Left renal cortex interstitium (tissue), 4 donors: ENCODE measurements around the gene SH3BP1. TPM values are rescaled to one million over a fixed set of nuclear protein-coding genes. Genes with fewer than 3 reads are reported as not detected.
A peak's percentile ranks its signal among the peaks of the same experiment; 100 is the strongest.
"Not testable (repeated sequence)": the region's sequence is repeated elsewhere in the genome, so short reads cannot be mapped to it uniquely, and the experiment has no call there.

Experiments
- DNase-seq, 4 donors: peaks; one replicate each; pipeline ENCODE4 v3.0.0-alpha.2; 2013; ENCODE audit warnings: low read depth in 4 of 4, low spot score in 2 of 4, missing footprints in 1 of 4
- polyA plus RNA-seq, 4 donors: library from polyadenylated mRNA; unstranded; fragments of 120-200 nt; gene quantifications; one replicate each; pipeline ENCODE4 v1.2.1, GENCODE V29; 2013; ENCODE audit not compliant: insufficient read length in 4 of 4

The SH3BP1 gene
- polyA plus RNA-seq, 4 donors: 19.8 to 24.8 (median 22.3) TPM

DNA sequence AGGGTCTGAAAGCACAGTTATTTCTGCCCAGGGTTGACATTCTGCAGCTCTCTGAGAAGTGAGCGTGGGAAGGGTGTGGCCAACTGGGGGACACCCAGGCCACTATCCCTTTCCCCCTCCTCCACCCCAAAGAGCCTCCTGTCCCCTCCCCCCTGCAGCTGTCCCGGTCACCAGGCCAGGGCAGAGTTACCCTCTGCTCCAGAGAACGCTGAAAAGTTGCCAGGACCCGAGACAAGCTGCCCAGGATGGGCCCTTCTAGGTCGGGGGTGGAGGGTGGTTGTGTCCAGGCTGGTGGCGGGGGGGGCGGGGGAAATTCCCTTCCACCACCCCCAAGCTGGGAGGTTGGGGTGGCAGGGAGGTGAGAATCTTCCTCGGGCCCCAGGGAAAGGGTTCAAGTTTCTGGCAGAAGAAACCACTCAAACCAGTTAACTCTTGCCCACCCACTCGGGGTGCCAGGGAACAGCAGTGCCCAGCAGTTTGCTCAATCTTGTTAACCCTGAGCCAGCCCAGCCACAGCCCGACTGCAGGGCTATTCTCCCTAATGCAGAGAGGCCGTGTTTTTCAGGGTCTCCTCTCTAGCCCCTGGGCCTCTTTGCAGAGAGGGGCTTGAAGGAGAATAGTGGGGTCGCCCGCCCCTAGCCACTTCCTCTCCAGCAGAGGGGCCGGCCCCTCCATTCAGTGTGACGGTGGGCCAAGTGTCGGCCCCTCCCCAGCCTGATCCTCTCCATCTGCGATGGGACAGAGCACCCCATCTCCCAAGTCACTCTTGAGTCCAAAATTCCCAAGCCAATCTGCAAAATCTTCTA, 36.7 kb downstream of the SH3BP1 start:
- no peak for DNase-seq

DNA sequence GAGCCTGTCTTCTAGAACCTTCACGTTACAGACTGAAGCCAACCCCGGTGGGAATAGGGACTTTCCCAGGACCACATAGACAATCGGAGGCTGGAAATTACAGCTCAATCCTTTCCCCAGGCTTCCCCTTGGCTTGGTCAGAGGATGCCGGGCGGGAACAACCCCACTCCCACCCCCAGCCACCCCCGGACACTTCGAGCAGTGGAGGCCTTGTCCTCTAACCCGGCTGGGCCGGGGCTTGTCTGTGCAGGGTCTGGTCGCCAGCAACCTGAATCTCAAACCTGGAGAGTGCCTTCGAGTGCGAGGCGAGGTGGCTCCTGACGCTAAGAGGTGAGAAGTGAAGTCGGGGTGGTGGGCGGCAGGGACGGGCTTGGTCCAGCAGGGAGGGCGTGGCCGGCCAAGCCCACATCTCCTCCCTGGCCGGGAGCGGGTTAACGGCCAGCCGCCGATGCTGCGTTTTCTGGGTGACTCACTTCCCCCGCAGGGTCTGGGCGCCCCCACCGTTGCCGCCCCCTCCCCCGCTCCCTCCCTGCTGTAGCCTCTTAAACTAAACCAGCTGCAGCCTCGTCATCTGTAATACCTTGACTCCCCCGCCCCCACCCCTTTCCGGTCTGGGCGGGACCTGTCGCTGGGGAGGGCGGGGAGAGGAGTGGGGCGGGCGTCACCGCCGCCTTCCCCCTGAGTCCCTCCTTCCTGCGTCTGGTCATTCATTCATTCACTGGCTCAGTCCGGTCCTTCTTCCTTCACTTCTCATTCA, 37.4 kb downstream of the SH3BP1 start:
- DNase-seq: peak in 1 of 4 donors; percentile 72

DNA sequence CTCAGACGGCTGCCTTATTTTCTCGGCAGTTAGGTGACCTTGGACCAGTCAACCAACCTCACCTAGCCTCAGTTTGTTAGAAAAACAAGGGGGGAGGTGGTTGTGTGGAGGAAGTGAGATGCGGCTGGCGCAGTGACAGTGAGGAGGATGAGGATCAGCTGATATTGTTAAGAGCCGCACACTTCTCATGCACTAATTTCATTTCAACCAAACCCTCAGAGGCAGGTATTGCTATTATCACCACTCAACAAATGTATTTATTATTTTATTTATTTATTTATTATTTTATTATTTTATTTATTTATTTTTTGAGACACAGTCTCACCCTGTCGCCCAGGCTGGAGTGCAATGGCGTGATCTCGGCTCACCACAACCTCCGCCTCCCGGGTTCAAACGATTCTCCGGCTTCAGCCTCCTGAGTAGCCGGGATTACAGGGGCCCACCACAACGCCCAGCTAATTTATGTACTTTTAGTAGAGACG, 38.1 kb downstream of the SH3BP1 start:
- DNase-seq: no peak

DNA sequence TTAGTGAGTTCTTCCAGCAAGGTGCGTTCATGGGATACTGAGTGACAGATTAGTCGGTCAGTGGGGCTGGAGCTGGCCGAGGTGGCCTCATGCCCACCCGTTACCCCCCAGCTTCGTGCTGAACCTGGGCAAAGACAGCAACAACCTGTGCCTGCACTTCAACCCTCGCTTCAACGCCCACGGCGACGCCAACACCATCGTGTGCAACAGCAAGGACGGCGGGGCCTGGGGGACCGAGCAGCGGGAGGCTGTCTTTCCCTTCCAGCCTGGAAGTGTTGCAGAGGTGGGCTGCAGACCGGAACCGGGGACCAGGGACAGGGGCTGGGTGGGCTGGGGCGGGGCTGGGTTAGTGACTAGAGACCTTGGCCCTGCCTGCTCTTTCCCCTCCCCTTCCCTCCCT, 38.9 kb downstream of the SH3BP1 start:
- no peak for DNase-seq

DNA sequence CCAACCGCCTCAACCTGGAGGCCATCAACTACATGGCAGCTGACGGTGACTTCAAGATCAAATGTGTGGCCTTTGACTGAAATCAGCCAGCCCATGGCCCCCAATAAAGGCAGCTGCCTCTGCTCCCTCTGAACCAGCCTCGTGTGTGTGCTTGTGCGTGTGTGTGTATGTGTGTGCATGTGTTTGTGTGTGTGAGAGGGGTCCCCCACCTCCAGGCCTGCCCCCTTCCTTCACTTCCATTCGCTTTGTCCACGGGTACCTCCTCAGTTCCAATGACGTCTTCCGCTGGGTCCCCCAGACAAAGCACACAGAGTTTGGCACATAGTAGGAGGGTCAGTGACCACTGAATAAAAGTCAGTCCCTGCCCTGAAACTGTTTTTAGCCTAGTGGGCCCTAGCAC, 40.2 kb downstream of the SH3BP1 start:
- DNase-seq: no peak

DNA sequence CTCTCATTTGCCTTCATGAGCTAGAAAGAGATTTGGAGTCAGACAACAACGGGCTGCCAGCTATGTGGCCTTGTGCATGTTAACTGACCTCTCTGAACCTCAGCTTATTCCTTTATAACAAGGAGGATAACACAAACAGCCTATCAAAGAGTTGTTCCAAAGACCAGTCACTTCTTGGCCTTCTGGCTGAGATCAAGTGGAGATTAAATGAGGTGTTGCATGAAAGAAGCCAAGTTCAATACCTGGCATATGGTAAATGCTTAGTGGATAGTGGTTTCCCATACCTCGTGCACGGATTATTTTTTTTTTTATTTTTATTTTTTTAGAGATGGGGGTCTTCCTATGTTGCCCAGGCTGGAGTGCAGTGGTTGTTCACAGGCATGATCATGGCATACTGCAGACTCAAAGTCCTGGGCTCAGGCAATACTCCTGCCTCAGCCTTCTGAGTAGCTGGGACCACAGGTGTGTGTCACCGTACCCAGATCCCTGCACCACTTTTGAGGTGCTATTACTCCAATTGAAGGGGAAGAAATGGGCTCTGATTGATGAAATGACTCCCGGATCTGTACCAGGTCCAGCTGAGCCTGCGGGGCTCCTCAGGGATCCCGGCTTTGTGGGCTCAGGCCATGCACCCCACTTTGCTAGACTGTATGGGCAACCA, 40.9 kb downstream of the SH3BP1 start:
- DNase-seq: no peak

DNA sequence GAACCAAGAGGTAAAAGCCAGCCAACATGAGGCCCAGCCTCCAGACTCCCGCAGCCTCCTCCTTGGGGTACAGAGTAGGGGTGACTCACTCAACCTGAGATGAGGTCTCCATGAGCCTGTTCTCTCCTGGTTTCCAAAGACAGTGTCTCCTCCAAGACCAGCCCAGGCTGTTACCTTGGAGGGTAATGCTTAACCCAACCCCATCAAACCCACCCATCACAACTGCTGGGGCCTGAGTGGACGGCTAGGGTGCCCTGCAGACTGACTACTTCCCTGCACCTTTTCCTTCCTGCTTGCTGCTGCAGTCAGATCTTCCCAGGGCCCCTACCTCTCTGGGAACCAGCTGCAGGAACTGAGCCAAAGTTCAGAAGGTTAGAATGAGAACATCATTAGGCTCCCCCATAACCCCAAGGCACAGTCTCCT, 41.5 kb downstream of the SH3BP1 start:
- DNase-seq: no peak

DNA sequence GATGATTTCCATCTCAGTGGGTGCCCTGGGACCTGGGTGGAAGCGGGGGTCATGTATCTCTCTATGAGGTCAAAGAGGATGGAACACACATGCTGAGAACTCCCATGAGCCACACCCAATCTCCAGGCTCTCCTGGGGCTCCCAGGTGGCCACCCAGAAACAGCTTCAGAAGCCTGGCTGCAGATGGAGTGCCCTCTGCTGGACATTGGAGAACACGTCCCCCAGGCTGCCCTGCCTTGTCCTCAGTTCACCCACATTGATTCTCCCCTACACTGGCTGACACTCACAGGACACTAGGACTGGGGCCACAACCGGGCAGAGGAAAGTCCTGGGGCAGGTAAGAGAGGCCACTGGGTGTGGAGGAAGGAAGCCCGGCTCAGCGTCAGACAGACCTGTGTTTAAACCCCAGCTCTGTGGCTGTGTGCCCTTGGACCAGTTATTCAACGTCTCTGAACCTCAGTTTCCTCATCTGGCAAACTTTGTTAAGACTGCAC, 42.1 kb downstream of the SH3BP1 start:
- no peak for DNase-seq

DNA sequence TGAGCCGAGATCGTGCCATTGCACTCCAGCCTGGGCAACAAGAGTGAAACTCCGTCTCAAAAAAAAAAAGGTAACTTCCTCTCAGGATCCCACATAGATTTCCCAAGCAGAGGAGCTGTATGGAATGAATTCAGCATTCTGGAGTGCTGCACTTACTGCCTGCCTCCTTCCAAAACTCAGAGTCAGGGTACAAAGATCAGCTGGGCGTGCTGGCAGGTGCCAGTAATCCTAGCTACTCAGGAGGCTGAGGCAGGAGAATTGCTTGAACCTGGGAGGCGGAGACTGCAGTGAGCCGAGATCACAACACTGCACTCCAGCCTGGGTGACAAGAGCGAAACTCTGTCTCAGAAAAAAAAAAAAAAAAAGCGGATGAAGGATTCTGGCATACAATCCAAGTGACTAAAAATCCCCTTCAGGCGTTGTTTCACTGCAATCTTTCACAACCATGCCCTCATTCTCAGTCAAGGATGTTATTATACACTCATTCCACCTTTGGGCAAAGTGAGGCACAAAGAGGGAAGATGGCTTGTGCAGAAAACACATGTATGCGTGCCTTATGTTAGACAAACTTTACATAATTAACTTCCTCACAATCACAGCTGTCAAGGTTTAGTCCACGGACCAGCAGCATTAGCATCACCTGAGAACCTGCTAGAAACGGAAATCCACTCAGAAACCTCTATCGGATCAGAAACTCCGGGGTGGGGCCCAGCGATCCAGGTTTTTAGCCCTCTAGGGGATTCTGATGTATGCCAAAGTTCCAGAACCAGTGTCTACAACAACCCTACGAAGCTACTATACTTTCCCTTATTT, 45.5 kb downstream of the SH3BP1 start:
- no peak for DNase-seq

DNA sequence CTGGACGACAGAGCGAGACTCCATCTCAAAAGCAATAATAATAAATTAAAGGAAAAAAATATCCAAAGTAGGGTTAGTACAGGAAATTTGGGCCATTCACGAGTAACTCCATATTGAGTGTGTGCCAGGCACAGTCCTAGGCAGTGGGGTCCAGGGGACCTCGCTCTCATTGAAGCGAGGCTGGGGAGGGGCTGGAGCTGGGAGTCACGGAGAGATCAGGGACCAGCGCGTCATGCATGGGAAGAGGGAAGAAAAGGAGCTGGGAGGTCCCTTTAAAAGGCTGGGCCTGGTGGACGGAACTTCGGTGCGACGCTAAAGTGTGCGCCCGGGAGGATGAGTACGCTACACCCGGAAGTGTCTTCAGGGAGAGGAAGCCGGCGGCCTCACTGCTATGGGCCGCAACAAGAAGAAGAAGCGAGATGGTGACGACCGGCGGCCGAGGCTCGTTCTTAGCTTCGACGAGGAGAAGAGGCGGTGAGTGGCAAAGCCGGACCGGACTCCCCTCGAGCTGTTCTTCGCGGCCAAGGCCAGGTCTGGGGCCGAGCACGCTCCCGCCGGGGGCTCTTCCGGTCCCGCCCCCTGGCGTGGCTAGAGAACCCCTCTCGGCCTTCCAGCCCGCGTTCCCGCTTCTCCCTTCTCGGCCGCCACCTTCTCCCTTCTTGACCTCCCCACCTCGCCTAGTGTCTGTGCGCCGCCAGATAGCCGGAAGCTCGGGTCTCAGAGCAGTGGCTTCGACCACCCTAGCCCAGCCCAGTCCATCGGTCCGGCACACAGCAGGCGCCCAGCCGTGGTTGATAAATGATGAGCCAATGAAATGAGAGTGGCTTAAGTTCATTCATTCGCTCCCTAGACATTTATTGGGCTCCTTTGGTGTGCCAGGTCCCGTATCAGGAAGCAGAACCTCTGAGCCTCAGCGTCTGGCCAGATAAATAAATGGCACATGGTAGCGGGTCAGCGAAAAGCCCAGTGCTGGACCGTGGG, 46.8 kb downstream of the SH3BP1 start, which contains the start of gene NOL12:
Gene NOL12 (plus strand): TSS at position 342 of the 981 bp plus-strand sequence. CDS start 50 bp downstream, at position 392.
- DNase-seq: peak; percentile 72 to 88 (median 84)

DNA sequence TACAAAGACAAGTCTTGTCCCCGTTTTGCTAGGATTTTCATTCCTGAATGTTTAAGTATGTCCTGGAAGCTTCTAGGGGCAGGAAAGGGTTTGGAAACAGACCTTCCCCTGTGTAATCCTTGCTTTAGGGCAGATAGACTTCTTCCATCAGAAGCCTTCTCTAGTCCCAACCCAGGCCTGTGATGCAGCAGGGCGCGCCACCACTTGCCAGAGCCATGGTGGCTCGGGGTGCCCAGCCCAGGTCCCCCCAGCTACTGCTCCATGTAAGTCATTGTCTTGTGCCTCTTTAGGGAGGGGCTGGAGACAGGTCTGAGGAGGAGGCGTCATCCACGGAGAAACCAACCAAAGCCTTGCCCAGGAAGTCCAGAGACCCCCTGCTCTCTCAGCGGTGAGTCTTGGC, 50.9 kb downstream of the SH3BP1 start:
- no peak for DNase-seq

DNA sequence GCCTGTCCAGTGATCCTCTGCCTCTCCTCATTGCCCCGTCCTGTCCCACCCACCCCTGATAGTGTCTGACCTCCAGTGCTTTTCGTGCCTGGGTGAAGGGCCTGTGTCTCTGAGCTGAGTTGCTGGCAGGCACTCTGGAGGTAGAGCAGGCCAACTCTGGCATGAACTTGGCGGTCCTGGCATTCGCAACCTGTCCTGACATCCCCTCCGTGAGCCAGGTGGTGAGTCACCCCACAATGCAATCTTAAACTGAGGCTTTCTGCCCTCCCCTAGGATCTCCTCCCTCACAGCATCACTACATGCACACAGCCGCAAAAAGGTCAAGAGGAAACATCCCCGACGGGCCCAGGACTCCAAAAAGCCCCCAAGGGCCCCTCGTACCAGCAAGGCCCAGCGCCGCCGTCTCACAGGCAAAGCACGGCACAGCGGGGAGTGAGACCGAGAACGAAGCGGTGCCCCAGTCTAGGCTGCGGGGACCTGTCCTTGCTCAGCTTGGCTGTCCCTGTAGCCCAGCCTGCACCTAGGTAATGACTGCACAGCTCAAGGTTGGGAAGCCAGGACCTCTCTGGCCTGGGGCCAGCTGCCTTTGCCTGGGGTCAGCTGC, 51.5 kb downstream of the SH3BP1 start:
- no peak for DNase-seq

DNA sequence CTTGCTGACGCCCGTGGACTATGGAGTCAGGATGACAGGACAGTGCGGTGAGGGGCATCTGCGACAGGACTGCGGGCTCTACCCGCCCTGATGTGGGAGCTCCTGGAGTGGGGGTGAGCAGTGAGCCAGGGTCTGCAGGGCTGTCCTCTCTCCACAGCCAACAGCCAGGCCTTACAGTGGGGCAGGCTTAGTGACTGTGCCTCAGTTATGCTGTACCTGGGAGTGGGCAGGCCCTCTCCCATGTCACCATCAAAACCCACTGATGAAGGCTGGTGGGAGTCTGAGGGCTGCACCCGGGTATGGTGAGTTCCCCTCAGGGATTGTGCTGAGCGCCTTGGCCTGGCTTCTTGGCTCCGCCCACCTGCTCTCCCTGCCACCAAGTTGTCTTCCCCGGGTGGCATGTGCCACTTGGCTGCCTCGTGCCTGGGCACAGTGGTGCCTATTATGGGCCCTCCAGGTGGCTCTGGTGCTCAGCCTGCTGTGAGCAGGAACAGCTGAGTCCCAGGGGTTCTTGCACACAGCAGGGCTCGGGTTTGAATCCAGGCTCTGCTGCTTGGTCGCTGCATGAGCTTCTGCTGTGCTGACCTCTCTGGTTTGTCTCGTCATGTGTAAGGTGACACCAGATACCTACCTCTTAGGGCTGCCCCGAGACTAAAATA, 53.3 kb downstream of the SH3BP1 start:
- DNase-seq: no peak

DNA sequence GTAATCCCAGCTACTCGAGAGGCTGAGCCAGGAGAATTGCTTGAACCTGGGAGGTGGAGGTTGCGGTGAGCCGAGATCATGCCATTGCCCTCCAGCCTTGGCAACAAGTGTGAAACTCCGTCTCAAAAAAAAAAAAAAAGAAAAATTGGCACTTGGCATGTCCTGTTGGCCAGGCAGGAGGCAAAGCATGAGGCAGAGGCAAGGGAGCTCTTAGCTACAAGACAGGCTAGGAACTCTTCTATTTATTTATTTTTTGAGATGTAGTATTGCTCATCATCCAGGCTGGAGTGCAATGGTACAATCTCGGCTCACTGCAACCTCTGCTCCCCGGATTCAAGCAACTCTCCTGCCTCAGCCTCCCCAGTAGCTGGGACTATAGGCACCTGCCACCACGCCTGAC, 54.7 kb downstream of the SH3BP1 start:
- DNase-seq: not testable (repeated sequence)

DNA sequence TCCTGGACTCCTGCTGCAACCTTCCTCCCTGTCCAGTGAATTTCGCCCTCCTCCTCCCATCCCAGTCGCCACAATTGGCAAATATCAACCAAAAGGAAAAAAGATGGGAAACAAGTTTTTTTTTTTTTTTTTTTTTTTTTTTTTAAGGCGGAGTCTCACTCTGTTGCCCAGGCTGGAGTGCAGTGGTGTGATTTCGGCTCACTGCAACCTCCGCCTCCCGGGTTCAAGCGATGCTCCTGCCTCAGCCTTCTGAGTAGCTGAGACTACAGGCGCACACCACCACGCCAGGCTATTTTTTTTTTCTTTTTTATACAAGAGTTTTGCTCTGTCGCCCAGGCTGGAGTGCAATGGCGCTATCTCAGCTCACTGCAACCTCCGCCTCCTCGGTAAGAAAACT, 56.8 kb downstream of the SH3BP1 start:
- DNase-seq: not testable (repeated sequence)

DNA sequence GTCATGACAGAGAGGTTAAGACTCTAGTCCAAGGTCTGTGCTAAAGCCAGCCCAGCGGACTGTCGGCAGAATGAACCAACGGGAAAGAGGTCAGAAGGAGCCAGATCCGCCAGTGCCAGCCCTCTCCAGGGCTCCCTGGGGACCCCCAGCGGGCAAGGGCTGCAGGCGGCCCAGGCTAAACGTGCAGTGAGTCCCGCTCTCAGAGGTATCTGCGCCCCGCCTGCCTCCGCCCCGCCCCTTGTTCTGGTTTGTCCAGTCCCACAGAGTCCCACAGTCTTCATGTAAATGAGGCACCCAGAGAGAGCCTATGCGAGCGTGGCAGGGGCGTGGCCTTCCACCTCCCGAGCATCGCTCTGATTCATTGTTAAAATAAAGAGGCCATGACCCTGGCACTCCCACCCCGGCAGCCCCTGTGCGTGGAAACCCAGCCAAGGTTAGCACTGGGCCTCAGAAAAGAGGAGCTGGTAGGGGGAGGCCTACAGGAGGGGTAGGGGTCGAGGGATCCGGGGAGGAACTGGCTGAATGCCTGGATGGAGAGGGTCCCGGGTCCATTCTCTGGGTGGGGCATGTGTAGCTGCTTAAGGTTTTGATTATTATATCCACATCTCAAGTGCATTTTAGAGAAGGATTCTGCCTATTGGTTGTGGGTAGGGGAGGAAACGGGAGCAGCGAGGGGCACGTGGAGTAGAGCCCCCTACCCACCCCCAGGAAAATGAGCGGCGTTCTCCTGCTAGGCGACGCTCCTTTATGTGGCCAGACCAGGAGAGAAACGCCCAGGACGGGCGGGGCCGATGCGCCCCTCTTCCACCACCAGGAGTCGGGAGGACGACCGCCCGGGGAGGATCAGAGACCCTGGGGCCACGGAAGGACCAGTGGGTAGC, 57.4 kb downstream of the SH3BP1 start, which contains the start of gene TRIOBP:
Gene TRIOBP (plus strand): TSS at position 392 of the 881 bp plus-strand sequence. CDS start 4,318 bp downstream, outside the sequence.
- peak in 2 of 4 donors; percentile 80 to 89 for DNase-seq

DNA sequence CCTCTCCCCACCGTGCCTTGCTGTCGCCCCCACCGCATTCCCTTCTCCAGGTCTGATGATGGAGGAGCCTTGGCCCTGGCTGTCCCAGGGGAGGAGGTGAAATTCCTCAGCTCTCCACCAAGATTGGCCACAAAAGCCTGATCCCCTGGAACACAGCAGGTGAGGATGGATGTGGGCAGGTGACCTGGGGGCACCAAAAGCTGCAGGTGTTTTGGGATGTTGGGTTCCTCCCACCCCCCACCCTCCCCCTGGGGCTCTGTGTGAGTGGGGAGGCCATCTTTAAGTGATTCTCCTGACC, 58.0 kb downstream of the SH3BP1 start:
- DNase-seq: no peak
